Epithelial cell of esophagus (primary cell): ENCODE results near the gene ARFGAP3.
"Not testable (repeated sequence)": the region's sequence is repeated elsewhere in the genome, so short reads cannot be mapped to it uniquely, and the experiment has no call there.

Source experiments
- DNase-seq: peaks from one replicate; pipeline ENCODE4 v3.0.0; 2010; ENCODE audit warnings: low read depth
- H3K4me3 ChIP-seq: 2 replicates; pipeline ENCODE4 v1.5.1; 2011; ENCODE audit warnings: mild to moderate bottlenecking, low read length, control low read depth
- CTCF ChIP-seq: IDR thresholded peaks from 2 replicates; pipeline ENCODE4 v1.5.1; 2011; ENCODE audit warnings: low read depth, mild to moderate bottlenecking, low read length, control low read depth, inconsistent platforms; ENCODE audit not compliant: insufficient read depth; ENCODE audit errors: missing control alignments

ARFGAP3 gene

GRCh38 chr22:42785706-42786499 is 71.2 kb downstream of the ARFGAP3 start:
- no peak overlapping the region for H3K4me3 ChIP-seq
- DNase-seq = no peak
- TF ChIP-seq CTCF = no peak

GRCh38 chr22:42782306-42782705 is 74.8 kb downstream of the ARFGAP3 start:
- not testable (repeated sequence) for H3K4me3 ChIP-seq, DNase-seq

- DNase-seq = peak; percentile 94
- TF ChIP-seq CTCF = peak; percentile 84
- no peak overlapping the region for H3K4me3 ChIP-seq
These were observed 77.0 kb downstream of the ARFGAP3 start for GRCh38 chr22:42780070-42780540.

- no peak for DNase-seq
- TF ChIP-seq CTCF = no peak
- H3K4me3 ChIP-seq = no peak overlapping the region
These were observed 79.9 kb downstream of the ARFGAP3 start for GRCh38 chr22:42777126-42777525.

GRCh38 chr22:42773167-42773566 is 83.9 kb downstream of the ARFGAP3 start:
- no peak overlapping the region for H3K4me3 ChIP-seq
- TF ChIP-seq CTCF = no peak
- DNase-seq = no peak

GRCh38 chr22:42772647-42773046 is 84.4 kb downstream of the ARFGAP3 start:
- no peak for TF ChIP-seq CTCF
- DNase-seq = no peak
- H3K4me3 ChIP-seq = no peak overlapping the region

GRCh38 chr22:42770941-42771647 is 86.0 kb downstream of the ARFGAP3 start:
- H3K4me3 ChIP-seq = no peak overlapping the region
- no peak for DNase-seq
- no peak for TF ChIP-seq CTCF
